GM12873 (cell line): ENCODE data around the gene OSBPL5.

Experiments used
- CTCF ChIP-seq: IDR thresholded peaks from 2 replicates; pipeline ENCODE4 v1.5.1; 2012; ENCODE audit warnings: low read depth, mild to moderate bottlenecking, moderate library complexity, low read length, control low read depth; ENCODE audit not compliant: insufficient read depth; ENCODE audit errors: missing control alignments

The OSBPL5 gene

GRCh38 chr11:3127706-3128355 lies 37.3 kb downstream of the OSBPL5 start:
- TF ChIP-seq CTCF = no peak

- no peak for TF ChIP-seq CTCF
These were observed 38.0 kb downstream of the OSBPL5 start for GRCh38 chr11:3126901-3127691.

- TF ChIP-seq CTCF = no peak
These were observed 38.8 kb downstream of the OSBPL5 start for GRCh38 chr11:3126207-3126865.

- no peak for TF ChIP-seq CTCF
These were observed 40.3 kb downstream of the OSBPL5 start for GRCh38 chr11:3124821-3125220.

GRCh38 chr11:3123761-3124733 lies 41.1 kb downstream of the OSBPL5 start:
- no peak for TF ChIP-seq CTCF

- TF ChIP-seq CTCF = no peak
These were observed 41.8 kb downstream of the OSBPL5 start for GRCh38 chr11:3123305-3123704.
